Endodermal cell (in vitro differentiated cells): ENCODE measurements around the gene SLC20A1. TPM values are rescaled to one million over a fixed set of nuclear protein-coding genes. Genes with fewer than 3 reads are reported as not detected.

Source experiments
- DNase-seq: peaks from one replicate; pipeline ENCODE4 v3.0.0-alpha.2; 2017
- H3K27ac ChIP-seq: 2 replicates; pipeline ENCODE4 v1.5.1; 2013; ENCODE audit warnings: mild to moderate bottlenecking, low read depth, low read length, moderate library complexity
- H3K27me3 ChIP-seq: 2 replicates; pipeline ENCODE4 v1.6.1; 2013; ENCODE audit warnings: mild to moderate bottlenecking, low read length, moderate library complexity; ENCODE audit not compliant: insufficient read depth, control insufficient read depth, poor library complexity, severe bottlenecking
- H3K36me3 ChIP-seq: 2 replicates; pipeline ENCODE4 v1.7.0; 2013; ENCODE audit warnings: mild to moderate bottlenecking, low read length, moderate library complexity; ENCODE audit not compliant: control insufficient read depth, insufficient read depth
- H3K4me1 ChIP-seq: one replicate; pipeline ENCODE4 v1.7.0; 2013; ENCODE audit warnings: low read length; ENCODE audit not compliant: control insufficient read depth, insufficient read depth
- H3K4me3 ChIP-seq: 2 replicates; pipeline ENCODE4 v1.5.1; 2013; ENCODE audit warnings: mild to moderate bottlenecking, low read length, moderate library complexity
- H3K9ac ChIP-seq: 2 replicates; pipeline ENCODE4 v1.6.1; 2013; ENCODE audit warnings: mild to moderate bottlenecking, low read length, moderate library complexity; ENCODE audit not compliant: poor library complexity, severe bottlenecking; ENCODE audit errors: extremely low read depth
- H3K9me3 ChIP-seq: 2 replicates; pipeline ENCODE4 v1.6.1; 2013; ENCODE audit warnings: mild to moderate bottlenecking, low read length, moderate library complexity; ENCODE audit not compliant: control insufficient read depth
- H3K27ac Mint-ChIP-seq: 2 replicates; pipeline ENCODE4 v1.8.0; 2020; ENCODE audit warnings: mixed read lengths
- H3K27me3 Mint-ChIP-seq: 2 replicates; pipeline ENCODE4 v1.8.0; 2021; ENCODE audit warnings: mild to moderate bottlenecking, mixed read lengths; ENCODE audit not compliant: insufficient read depth
- H3K36me3 Mint-ChIP-seq: 2 replicates; pipeline ENCODE4 v1.8.0; 2020; ENCODE audit warnings: low read depth, mixed read lengths
- H3K4me1 Mint-ChIP-seq: 2 replicates; pipeline ENCODE4 v1.8.0; 2020; ENCODE audit warnings: mixed read lengths
- H3K4me3 Mint-ChIP-seq: 2 replicates; pipeline ENCODE4 v1.8.0; 2020; ENCODE audit warnings: mild to moderate bottlenecking, moderate library complexity, mixed read lengths
- H3K9me3 Mint-ChIP-seq: 2 replicates; pipeline ENCODE4 v1.8.0; 2020; ENCODE audit warnings: mild to moderate bottlenecking, mixed read lengths
- WGBS, 2 experiments: methylation state at CpG; one replicate each; pipeline versions ENCODE4 v1.1.5 to v1.1.7; 2013; ENCODE audit warnings: missing lambda C conversion rate in 2 of 2, mixed read lengths in 1 of 2; ENCODE audit not compliant: insufficient coverage in 1 of 2, insufficient read length in 1 of 2; 5-methylcytosine and 5-hydroxymethylcytosine counted together
- total RNA-seq, 2 donors: library from RNA; stranded (reverse); fragmentation: NEBNext Ultra II Directional in 1 of 2; extraction: Animal tissue kit (Norgen Biotek cat#: 25700) in 1 of 2; gene quantifications; 2 replicates in 1 of 2; 3 replicates in 1 of 2; pipeline ENCODE4 v1.2.1, GENCODE V29; 2021
- TF ChIP-seq, protein P1 (sequence below): fragments of 200-600 bp; sonication (generic); conservative IDR thresholded peaks from 2 replicates; pipeline ENCODE4 v1.5.0; 2021; ENCODE audit warnings: antibody characterized with exemption, mild to moderate bottlenecking

The SLC20A1 gene
- total RNA-seq, 2 donors from 2014 or later = 67.3 to 86.7 TPM

DNA sequence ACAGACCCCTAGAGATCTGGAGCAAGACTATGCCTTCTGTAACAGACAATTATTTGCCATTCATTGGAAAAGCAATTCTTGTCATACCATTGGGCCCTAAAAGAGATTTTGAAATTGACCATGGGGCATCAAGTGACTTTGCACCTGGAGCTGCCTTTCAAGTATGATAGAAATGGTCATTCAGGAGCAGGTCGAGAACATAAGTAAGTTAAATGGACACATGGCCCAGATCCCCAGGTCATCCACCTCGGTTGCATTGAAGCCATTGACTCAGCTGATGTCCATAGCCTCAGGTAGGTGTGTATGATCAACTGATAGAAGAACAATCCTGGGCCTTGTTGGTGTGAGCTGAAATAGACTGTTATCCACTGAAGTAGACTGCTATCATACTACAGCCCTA, 42.0 kb upstream of the SLC20A1 start:
- DNase-seq = no peak
- Histone ChIP-seq H3K27me3 (no peaks in the 10 kb centered on the region), H3K9me3 (no peaks in the 10 kb centered on the region), H3K27ac (no peak overlapping the region), H3K9ac (no peak overlapping the region), H3K4me3 (no peak overlapping the region), H3K4me1 (no peaks in the 10 kb centered on the region), H3K36me3 (no peaks in the 10 kb centered on the region)
- TF ChIP-seq, protein P1, sequence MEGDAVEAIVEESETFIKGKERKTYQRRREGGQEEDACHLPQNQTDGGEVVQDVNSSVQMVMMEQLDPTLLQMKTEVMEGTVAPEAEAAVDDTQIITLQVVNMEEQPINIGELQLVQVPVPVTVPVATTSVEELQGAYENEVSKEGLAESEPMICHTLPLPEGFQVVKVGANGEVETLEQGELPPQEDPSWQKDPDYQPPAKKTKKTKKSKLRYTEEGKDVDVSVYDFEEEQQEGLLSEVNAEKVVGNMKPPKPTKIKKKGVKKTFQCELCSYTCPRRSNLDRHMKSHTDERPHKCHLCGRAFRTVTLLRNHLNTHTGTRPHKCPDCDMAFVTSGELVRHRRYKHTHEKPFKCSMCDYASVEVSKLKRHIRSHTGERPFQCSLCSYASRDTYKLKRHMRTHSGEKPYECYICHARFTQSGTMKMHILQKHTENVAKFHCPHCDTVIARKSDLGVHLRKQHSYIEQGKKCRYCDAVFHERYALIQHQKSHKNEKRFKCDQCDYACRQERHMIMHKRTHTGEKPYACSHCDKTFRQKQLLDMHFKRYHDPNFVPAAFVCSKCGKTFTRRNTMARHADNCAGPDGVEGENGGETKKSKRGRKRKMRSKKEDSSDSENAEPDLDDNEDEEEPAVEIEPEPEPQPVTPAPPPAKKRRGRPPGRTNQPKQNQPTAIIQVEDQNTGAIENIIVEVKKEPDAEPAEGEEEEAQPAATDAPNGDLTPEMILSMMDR = no peak
- WGBS, 2 experiments = 84 to 100% methylated on average over 2 of the region's 2 CpGs
- Mint-ChIP-seq H3K4me3 (no peak overlapping the region), H3K27ac (no peak overlapping the region), H3K9me3 (no peaks in the 10 kb centered on the region), H3K36me3 (peaks cover 2% of the 10 kb centered on the region), H3K27me3 (no peaks in the 10 kb centered on the region), H3K4me1 (peaks cover 2% of the 10 kb centered on the region)

DNA sequence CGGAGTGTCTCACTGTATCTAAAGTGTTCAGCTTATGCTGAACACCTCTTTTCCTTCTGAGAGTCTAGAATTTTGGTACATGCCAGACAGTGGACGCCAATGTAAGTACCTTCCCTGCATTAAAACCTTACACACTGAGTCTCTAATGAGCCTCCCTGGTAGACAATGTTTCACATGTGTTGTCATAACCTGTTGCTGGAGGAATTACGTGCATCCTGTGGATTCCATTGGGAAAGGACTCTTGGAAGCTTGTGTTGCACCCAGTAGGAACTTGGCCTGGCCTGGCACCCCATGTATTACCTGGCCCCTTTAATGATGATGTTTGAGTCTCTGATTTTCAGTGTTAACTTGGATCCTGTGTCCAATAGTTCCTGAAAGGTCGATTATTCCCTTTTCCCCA, 40.8 kb upstream of the SLC20A1 start:
- Histone ChIP-seq H3K9ac (no peak overlapping the region), H3K27me3 (no peaks in the 10 kb centered on the region), H3K4me1 (no peaks in the 10 kb centered on the region), H3K4me3 (no peak overlapping the region), H3K36me3 (no peaks in the 10 kb centered on the region), H3K27ac (no peak overlapping the region), H3K9me3 (no peaks in the 10 kb centered on the region)
- peaks cover 2% of the 10 kb centered on the region for H3K36me3 Mint-ChIP-seq
- H3K27ac Mint-ChIP-seq = no peak overlapping the region
- TF ChIP-seq, protein P1 = no peak
- DNase-seq = no peak
- peaks cover 1% of the 10 kb centered on the region for H3K27me3 Mint-ChIP-seq
- WGBS, 2 experiments = 73 to 85% methylated on average over 3 to 4 of the region's 4 CpGs
- H3K4me3 Mint-ChIP-seq = no peak overlapping the region
- peaks cover 2% of the 10 kb centered on the region for H3K4me1 Mint-ChIP-seq
- peaks cover 7% of the 10 kb centered on the region for H3K9me3 Mint-ChIP-seq

DNA sequence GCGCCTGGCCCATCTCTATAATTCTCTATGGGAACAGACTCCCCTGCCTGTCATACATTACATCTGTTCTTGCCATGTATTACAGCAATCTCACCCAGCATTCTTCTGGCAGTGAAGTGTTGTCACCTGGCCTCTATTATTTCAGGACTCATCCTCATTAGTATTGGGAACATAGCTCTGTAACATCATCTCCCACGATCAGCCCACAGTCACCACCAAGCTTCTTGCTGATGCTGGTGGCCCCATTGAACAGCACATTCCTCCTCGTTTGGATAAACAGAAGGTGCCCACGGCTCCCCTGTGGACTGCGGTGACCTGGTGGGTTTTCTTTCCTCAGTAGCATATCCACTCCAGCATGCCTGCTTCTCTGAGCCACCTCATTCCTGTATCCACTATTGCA, 39.8 kb upstream of the SLC20A1 start:
- H3K9ac ChIP-seq = no peak overlapping the region
- H3K36me3 ChIP-seq = no peaks in the 10 kb centered on the region
- no peaks in the 10 kb centered on the region for H3K9me3 ChIP-seq
- no peak for DNase-seq
- Mint-ChIP-seq H3K4me1 (no peaks in the 10 kb centered on the region), H3K27ac (no peak overlapping the region), H3K36me3 (peaks cover 2% of the 10 kb centered on the region), H3K27me3 (peaks cover 6% of the 10 kb centered on the region), H3K9me3 (peaks cover 11% of the 10 kb centered on the region), H3K4me3 (no peak overlapping the region)
- H3K27ac ChIP-seq = no peak overlapping the region
- no peak overlapping the region for H3K4me3 ChIP-seq
- H3K4me1 ChIP-seq = no peaks in the 10 kb centered on the region
- no peaks in the 10 kb centered on the region for H3K27me3 ChIP-seq
- TF ChIP-seq, protein P1 = no peak
- 88 to 93% methylated on average over 5 of the region's 5 CpGs for WGBS, 2 experiments
